HG03135 (cell line): ENCODE data around the gene ABHD14A.

Experiments
- ATAC-seq: cut with Tn5 transposase; IDR thresholded peaks from one replicate; pipeline ENCODE4 v1.9.1; 2021; ENCODE audit warnings: mild to moderate bottlenecking, moderate library complexity; ENCODE audit not compliant: unreplicated experiment

The ABHD14A gene

GRCh38 chr3:52013802-52014598 lies 39.1 kb downstream of the ABHD14A start:
- ATAC-seq: no peak

GRCh38 chr3:52014613-52015012 lies 39.7 kb downstream of the ABHD14A start:
- ATAC-seq: no peak

- ATAC-seq: no peak
Observed at GRCh38 chr3:52015438-52016228, 40.8 kb downstream of the ABHD14A start.

GRCh38 chr3:52017586-52017985 lies 42.7 kb downstream of the ABHD14A start:
- ATAC-seq: no peak

GRCh38 chr3:52018319-52019000 lies 43.6 kb downstream of the ABHD14A start:
- no peak for ATAC-seq

- no peak for ATAC-seq
Observed at GRCh38 chr3:52019352-52020080, 44.7 kb downstream of the ABHD14A start.

- ATAC-seq: no peak
Observed at GRCh38 chr3:52020796-52021195, 45.9 kb downstream of the ABHD14A start.

- no peak for ATAC-seq
Observed at GRCh38 chr3:52021489-52022268, 46.8 kb downstream of the ABHD14A start.

- no peak for ATAC-seq
Observed at GRCh38 chr3:52022323-52023100, 47.6 kb downstream of the ABHD14A start.

- ATAC-seq: no peak
Observed at GRCh38 chr3:52023101-52023770, 48.4 kb downstream of the ABHD14A start.

GRCh38 chr3:52023860-52024764 lies 49.2 kb downstream of the ABHD14A start:
- no peak for ATAC-seq

- ATAC-seq: no peak
Observed at GRCh38 chr3:52024765-52025452, 50.0 kb downstream of the ABHD14A start.

- no peak for ATAC-seq
Observed at GRCh38 chr3:52025453-52025852, 50.6 kb downstream of the ABHD14A start.

GRCh38 chr3:52026041-52026440 lies 51.2 kb downstream of the ABHD14A start:
- ATAC-seq: no peak

- ATAC-seq: no peak
Observed at GRCh38 chr3:52028572-52028971, 53.7 kb downstream of the ABHD14A start.

GRCh38 chr3:52029053-52029452 lies 54.2 kb downstream of the ABHD14A start:
- no peak for ATAC-seq

GRCh38 chr3:52029535-52029934 lies 54.7 kb downstream of the ABHD14A start:
- no peak for ATAC-seq
